GM19240 (cell line): ENCODE data around the gene PLPP4.

Experiments used
- DNase-seq: peaks from one replicate; pipeline ENCODE4 v3.0.0; 2011; ENCODE audit warnings: low spot score; ENCODE audit not compliant: insufficient read length

The PLPP4 gene

DNA sequence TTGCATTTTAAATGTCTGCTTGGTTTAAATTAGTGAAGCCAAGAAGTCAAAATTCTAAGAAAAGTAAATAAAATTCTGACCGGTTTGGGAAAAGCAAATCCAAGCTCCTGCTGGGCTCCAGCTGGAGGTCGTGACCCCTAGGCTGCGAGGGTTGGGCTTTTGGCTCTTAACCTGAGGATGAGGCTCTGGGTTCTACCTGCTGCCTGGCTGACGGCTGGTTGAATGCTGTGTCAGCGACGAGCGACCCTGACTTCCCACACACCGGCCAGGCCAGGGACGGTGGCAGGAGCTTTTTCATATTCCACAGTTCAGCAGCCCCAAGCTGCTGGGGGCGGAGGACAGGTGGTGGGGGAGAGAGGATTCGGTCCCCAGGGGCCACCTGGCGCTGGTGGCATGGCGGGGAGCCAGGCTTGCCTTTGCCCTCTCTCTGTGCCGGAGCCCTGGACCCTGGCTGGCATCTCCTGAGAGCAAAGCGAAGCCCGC, 843 bp upstream of the PLPP4 start:
- no peak for DNase-seq

DNA sequence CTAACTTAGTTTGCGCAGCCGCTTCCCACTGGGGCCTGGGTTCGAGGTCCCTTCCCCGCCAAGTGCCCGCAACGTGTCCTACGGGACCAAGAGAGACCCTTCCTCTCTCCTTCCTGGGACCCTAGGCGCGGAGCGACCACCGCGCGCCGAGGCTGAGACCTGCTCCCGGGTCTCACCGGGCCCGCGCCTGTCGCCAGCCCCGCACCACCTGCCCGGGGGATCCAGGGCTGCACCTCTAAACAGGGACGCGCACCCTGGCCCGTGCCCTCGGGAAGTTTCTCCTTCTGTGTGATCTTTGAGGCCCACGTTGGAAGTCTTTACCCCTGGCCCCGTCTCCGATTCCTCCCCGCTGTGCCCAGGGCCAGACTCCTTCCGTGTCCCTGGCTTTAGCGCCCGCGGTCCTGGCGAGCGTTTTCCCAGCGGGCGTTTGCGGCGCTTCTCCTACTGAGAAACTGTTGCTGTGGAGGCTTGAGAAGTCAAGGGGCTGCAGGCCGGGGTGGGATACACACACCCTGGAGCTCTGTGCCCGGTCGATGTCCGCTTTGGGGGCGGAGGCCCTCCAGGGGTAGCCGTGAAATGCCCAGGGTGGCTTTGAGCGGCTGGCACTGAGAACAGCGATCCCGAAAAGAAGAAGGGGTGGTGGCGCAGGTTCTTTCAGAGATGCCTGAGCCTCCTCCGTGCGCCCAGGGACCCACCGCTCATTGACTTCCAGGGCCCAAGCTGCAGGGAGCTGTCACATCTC, 575 bp downstream of the PLPP4 start:
- DNase-seq, result no peak

DNA sequence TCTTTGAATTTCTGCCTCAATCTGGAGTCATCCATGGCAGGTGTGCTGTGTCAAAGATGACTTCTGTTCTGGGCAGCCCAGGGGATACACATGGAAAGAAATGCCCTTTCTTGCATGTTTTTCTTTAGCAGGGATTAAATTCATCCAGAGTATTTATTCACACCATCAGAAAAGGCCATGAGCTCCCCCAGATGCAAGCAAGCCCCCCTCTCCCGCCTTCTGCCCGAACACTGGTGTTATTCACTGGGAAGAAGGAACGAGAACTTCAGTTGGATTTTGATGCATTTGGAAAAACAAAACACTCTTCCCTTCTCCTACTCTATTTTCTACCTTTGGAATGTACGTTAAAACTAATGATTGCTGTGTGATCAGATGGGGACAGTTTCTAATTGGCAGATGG, 1.4 kb downstream of the PLPP4 start:
- DNase-seq, result no peak

DNA sequence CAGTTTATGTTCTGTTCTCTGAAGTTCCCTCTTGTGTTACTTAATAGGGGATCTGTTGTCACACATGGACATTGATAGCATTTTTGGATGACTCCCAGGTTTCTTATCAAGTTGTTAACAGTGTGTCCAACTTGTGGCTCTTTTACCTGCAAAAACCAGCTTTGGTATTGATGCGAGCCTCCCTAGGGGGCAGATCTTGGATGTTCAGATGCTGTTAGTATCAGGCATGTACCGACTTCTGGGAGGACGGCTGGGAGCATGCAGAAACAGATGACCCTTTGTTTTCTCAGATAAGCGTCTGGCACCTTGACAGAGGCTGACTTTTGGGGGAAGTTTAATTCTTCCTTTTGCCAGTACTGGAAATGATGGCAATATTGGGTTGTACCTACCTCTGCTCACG, 2.2 kb downstream of the PLPP4 start:
- DNase-seq, result no peak

DNA sequence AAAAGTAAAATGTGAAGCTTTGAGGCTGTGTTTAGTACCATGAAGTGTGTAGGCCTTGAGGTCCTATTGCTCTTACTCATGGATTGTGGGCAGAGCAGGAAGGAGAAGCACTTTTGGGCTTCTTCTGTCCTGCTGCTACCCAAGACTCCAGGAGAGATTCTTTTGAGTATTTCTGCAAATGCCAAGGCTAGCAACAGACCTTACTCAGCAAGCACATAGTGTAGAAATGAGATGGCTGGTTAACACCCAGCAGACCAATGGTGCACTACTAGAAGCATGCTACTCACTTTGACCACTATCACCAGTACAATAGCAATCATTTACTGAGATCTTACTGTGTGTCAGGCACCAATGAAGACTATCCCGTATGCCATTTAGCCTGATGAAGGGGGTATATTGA, 3.2 kb downstream of the PLPP4 start:
- DNase-seq, result no peak

DNA sequence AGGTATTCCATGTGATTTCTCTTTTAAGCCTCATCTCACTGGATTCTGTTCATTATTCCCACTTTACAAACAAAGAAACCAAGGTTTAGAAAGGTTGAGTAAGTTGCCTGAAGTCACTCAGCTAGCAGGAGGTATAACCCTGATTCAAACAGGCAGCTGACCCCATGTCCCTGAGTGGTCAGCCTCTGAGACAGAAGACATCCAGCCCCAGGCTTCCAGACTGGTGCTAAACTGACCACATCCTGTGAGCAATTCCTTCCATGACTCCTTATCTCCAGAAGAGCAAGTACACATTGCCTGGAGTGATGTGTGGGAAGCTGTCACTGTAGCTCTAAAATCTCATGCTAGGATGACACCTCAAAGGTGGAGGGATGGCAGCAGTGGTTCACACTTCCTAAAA, 3.7 kb downstream of the PLPP4 start:
- DNase-seq, result no peak

DNA sequence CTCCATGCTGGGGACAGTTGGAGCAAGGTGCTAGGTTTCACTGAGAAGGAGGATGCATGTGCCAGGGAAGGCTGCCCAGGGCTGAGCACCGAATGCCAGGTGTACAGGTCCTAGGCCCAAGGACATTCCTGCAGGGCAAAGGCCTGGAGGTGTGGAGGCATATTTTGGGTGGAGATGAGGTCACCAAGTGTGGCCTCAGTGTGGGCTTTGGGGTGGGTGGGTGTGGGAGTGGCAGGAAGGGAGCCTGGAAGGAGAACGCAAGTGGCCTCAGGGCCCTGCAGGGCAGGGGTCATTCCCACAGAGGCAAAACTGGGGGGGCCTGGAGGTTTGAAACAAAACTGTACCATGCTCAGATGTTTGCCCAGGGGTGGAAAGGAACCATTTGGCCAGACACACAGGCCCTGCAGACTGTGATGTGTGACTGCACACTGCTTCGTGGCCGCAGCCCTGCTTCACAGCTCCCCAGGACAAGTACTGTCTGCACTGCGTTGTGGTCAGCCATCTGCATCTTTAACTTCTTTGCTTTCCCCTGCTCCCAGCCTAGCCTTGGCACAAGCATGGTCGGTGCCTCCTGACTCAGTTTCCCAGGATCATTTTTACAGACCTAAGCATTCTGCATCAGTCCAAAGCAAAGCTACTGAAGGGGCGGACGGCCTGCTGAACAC, 5.1 kb downstream of the PLPP4 start:
- no peak for DNase-seq

DNA sequence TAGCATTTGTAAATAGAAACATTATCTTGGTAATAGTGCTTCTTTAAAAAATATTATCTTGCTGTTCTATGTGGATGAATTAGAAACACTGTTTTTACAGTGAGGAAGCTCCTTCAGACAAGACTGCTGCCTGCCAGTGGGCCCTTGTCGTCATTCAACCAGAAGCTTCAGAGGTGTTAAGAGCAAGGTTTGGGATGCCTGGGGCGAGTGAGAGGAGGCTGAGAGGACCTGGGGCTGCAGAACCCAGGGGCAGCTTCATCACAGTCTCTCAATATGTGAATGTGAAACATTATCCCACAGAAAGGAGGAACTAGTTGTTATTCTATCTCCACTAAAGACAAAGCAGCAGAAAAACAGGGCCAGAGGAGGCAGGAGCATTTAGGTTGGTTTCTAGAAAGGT, 8.1 kb downstream of the PLPP4 start:
- no peak for DNase-seq

DNA sequence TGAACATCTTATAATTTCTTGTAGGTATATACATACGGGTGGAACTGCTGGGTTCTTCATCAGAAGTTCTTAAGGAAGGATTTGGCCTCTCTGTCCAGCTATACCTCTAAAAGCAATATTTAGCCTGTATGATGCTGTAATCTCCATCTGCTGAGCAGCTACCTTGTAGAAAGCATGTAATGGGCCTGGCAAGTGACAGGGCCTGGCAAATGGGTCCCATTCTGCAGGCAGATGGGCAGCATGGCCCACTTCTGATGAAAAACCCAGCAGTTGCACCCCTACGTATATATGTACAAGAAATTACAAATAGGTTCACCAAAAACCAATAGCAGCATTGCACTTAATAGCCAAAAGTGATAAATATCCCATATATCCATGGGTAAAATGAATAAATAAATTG, 9.0 kb downstream of the PLPP4 start:
- DNase-seq, result no peak

DNA sequence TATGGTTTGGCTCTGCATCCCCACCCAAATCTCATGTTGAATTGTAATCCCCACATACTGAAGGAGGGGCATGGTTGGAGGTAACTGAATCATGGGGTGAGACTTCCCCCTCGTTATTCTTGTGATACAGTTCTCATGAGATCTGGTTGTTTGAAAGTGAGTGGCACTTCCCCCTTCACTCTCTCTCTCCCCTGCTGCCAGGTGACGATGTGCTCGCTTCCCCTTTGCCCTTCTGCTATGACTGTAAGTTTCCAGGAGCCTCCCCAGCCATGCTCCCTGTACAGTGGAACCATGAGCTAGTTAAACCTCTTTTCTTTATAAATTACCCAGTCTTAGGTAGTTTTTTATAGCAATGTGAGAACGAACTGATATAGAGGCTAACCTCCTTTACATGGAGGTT, 16.6 kb downstream of the PLPP4 start:
- no peak for DNase-seq

DNA sequence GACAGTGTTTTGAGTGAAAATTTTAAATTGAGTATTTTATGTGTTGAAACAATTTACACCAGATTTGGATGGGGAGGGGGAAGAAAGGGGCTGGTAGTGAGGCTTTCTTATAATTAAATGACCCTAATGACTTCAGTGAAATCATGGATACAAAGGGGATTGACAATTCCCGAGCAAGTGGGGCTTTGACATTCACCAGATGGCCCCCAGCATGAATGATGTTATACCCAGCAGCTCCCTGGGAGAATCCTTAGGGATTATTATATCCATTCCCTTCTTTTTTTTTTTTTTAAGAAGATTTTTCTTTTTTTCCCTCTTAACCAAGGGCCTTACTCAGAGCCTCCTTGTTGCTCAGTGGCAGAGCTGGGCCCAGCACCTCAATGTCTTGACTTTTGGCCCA, 17.9 kb downstream of the PLPP4 start:
- DNase-seq, result no peak

DNA sequence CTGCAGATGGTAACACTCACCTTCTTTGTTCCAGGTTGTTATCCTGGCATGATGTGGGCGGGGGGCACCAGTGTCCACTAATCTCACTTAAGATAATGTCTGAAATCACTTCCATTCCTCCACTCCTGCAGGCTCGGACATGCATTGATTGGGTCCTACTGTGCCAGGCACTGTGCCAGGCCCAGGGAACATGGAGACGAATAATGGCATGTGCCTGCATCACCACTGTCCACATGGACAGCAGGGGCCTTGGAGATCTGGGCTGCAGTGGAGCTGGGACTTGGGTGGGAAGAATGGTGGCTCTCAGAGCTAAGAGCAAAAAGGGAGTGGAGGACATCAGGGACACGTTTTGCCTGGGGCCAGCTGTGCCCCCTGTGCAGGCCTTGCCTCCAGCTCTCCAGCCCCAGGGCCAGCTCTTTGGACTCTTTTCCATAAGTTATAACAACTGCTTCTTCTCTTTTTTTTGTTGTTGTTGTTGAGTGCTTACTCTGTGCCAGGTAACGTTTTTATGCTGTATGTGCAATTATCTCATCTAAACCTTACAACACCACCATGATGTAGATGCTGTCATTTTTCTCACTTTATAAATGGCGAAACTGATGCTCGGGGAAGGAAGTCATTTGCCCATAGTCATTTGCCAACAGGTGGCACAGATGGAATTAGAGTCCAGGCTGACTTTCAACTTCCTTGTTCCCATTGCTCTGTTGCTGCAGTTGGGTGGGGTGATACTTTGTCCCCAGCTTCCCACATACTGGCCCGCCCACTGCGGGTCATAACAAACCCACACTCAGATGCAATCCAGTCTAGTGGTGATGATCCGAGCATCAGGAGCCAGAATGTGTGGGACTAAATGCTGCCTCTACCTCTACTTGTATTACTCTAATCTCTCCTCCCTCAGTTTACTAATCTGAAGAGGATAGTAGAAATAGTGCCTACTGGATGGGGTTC, 19.1 kb downstream of the PLPP4 start:
- DNase-seq, result no peak

DNA sequence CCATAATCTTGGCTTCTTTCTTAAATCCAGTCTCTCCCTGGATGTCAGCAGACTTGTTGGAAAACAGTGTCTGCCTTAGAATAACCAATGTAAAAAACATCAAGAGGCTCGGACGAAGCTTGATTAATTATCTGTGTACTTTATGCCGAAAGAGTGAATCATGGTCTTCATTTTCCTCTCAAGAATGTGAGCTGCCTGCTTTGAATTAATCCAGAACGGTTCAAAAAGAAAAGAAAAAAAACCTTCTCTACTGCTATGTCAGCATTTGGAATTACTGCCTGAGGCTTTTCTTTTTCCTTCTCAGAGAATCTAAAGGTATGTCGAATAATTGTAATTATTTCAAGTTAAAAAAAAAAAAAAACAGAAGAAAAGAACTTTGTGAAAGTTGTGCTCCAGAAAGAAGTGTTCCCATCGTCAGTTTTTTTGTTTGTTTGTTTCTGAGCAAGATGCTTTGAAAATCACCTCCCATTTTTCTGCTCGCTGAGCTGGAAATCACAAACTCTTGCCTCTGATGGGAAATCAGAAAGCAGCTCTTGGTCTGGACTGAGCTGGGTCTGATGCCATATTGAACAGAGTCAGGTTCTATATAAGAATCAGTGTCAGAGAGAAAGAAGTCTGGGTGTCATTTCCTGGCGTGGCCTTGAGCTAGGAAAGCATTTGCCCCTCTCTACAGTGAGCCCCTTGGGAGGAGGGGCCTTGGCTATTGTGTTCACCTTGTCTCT, 20.2 kb downstream of the PLPP4 start:
- no peak for DNase-seq

DNA sequence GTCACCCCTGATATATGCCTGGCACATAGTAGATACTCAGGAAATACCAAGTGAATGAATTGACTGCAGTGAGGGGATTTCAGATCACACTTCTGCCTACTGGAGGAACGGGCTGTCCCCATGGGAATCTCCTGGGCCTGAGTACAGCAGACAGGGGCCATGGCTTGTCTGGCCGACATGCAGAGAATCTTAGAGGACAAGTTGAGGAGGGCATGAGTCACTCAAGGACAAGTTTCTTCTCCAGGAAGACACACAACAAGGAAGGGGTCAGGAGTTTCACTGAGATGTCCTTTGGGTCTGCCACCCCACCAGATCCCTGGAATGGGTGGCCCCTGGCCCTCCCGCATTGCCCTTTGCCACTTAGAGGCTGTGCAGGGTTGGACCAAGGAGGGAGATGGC, 20.7 kb downstream of the PLPP4 start:
- DNase-seq, result no peak

DNA sequence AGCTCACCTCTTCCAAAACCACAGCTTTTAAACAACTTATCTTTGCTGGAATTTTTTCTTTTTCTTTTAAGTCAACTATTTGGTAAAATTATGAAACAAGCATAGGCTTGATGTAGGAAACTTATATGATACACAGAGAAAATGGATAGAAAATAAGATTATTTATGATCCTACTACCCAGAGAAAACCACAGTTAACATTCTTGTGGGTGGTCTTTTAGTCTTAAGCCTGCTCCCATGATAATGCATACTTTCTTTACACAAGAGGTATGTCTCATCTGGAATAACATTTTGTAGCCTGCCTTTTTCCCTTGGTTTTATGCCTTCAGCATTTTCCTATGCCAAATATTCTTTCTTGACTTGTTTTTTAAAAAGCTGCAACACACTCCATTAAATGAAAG, 21.4 kb downstream of the PLPP4 start:
- DNase-seq, result no peak

DNA sequence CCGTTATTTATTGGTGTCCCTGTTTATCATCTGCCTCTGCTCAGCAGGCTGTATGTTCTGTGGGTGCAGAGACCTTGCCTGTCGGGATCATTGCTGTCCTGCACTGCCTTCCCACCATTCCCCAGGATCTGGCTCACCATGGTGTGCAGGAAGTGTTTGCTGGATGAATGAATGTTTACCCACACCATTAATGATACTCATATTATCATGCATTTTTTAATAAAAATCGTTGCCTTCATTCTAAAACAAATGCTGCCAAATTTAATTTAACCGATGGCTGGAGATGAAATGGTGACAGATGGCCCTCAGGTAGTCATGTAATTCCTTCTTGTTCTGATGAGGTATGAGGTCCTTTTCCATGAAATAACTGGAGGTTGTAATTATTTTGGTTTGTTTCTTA, 22.5 kb downstream of the PLPP4 start:
- DNase-seq, result no peak

DNA sequence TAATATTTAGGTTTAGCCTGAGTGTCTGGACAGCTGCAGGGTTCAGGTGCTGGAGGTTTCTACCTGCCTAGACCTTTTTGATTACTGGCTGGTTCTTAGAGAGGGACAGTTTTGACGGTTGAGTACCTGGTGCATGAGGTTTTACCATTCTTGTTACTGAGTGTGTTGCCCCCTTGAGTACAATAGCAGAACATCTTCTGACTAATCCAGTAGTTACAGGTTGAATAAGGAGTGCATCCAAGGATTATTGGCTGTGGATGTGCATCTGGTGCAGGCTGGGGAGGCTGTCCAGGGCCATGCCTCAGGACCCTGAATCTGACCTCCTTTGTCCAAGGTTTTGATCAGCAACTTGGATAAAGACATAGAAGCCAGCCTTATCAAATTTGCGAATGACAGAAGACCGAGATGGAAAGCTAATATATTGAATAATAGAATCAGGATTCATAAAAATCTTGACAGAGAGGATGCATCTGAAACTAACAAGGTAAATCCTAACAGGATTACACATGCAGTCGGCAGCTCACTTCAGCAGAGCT, 23.1 kb downstream of the PLPP4 start:
- DNase-seq, result no peak

DNA sequence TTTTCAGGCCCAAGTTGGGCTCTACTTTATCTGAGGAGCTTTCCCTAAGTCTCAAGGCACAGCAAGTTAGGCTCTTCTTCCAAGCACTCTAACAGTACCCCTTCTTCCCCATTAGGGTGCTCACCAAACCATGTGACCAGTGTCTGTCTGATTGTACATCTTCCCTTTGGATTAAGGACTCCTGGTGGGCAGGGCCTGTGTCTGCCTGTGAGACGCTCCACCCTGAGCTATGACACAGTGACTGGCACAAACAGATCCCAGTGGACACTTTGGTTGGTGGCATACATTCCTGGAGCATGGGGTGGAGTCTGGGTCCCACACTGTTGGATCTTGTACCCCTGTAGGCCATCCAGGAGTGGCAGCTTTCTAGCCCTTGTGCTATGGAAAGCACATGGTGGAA, 23.8 kb downstream of the PLPP4 start:
- DNase-seq, result no peak

DNA sequence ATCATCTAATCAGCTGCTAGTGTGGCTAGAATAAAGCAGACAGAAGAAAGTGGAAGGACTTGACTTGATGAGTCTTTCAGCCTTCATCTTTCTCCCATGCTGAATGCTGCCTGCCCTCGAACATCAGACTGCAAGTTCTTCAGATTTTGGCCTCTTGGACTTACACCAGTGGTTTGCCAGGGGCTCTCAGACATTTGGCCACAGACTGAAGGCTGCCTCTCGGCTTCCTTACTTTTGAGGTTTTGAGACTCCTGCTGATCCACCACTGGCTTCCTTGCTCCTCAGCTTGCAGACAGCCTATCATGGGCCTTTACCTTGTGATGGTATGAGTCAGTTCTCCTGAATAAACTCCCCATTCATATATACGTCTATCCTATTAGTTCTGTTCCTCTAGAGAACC, 26.0 kb downstream of the PLPP4 start:
- DNase-seq, result no peak

DNA sequence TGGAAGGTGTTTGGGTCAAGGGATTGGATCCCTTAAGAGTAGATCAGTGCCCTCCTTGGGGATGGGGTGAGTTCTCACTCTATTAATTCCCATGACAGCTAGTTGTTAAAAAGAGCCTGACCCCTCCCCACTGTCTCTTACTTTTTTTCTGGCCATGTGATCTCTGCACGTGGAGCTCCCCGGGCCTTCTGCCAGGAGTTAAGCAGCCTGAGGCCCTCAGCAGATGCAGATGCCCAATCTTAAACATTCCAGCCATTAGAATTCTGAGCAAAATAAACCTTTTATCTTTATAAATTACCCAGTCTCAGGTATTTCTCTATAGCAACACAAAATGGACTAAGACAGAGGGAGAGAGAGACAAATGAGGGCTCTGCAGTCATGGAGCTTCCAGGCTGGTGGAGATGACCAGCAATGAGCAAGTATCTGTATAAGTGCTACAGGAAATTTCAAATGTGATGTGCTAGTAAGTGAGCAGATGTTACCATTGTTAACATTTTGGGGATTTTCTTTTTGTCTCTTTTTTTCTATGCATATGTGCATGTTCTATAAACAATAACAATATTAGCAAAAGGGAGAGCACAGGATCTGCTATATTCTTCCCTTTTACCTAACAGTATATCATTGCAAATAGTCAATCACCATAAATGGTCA, 26.7 kb downstream of the PLPP4 start:
- DNase-seq, result no peak

DNA sequence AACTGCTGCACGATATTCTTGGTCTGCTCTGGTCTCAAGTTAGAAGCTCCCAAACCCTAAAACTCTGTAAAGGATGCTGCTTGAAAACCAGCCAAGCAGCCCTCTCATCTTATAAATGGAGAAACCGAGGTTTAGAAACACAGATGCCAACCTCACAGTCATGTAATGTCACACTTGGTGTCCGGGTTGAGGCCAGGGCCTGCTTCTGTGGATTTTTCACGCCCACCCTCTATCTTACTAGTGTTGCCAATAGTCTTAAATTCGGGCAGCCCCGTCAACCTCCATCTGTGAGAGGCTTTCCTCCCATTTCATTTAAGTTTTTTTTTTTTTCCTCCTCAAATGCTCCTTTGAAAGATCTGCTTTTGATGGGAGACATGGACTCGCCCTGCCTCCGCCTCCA, 28.9 kb downstream of the PLPP4 start:
- no peak for DNase-seq
